Neural cell (in vitro differentiated cells): Measurements from ENCODE around the gene ZNF862. TPM values are rescaled to one million over a fixed set of nuclear protein-coding genes. Genes with fewer than 3 reads are reported as not detected.

Experiments used
- H2AFZ ChIP-seq: fragments of 200-600, 300-800 bp; sonication (generic), shearing (Covaris generic); 2 replicates; pipeline ENCODE4 v1.6.0; 2014; ENCODE audit warnings: low read depth, mild to moderate bottlenecking, antibody characterized with exemption, low read length, moderate library complexity
- H3F3A ChIP-seq: fragments of 200-600 bp; shearing (Covaris generic); 2 replicates; pipeline ENCODE4 v1.6.1; 2016; ENCODE audit warnings: mild to moderate bottlenecking, moderate library complexity, mixed read lengths, antibody characterized with exemption, low read length; ENCODE audit not compliant: insufficient read depth, poor library complexity, severe bottlenecking
- H3K27ac ChIP-seq: fragments of 200-600, 300-800 bp; sonication (generic), shearing (Covaris generic); 2 replicates; pipeline ENCODE4 v1.5.1; 2014; ENCODE audit warnings: mild to moderate bottlenecking, low read length, moderate library complexity
- H3K27me3 ChIP-seq: fragments of 300-800, 200-600 bp; sonication (generic), shearing (Covaris generic); 2 replicates; pipeline ENCODE4 v1.6.0; 2014; ENCODE audit warnings: mild to moderate bottlenecking, low read depth, low read length, moderate library complexity; ENCODE audit not compliant: insufficient read depth
- H3K36me3 ChIP-seq: fragments of 300-800, 200-600 bp; sonication (generic), shearing (Covaris generic); 2 replicates; pipeline ENCODE4 v1.5.1; 2014; ENCODE audit warnings: mild to moderate bottlenecking, antibody characterized with exemption, low read length, moderate library complexity; ENCODE audit not compliant: insufficient read depth
- H3K4me2 ChIP-seq: fragments of 300-800, 200-600 bp; sonication (generic), shearing (Covaris generic); 2 replicates; pipeline ENCODE4 v1.6.0; 2014; ENCODE audit warnings: mild to moderate bottlenecking, low read length
- H3K4me3 ChIP-seq: fragments of 300-800, 200-600 bp; sonication (generic), shearing (Covaris generic); 2 replicates; pipeline ENCODE4 v1.5.1; 2014; ENCODE audit warnings: mild to moderate bottlenecking, low read length, moderate library complexity
- H3K79me2 ChIP-seq: fragments of 200-600 bp; shearing (Covaris generic); replicated peaks from 2 replicates; pipeline ENCODE4 v1.6.0; 2014; ENCODE audit warnings: mild to moderate bottlenecking, low read length, moderate library complexity; ENCODE audit not compliant: insufficient read depth
- H3K9ac ChIP-seq: fragments of 300-800, 200-600 bp; sonication (generic), shearing (Covaris generic); 2 replicates; pipeline ENCODE4 v1.6.1; 2016; ENCODE audit warnings: mild to moderate bottlenecking, low read length, mixed read lengths
- H3K9me2 ChIP-seq: fragments of 200-600 bp; shearing (Covaris generic); 2 replicates; pipeline ENCODE4 v1.6.1; 2016; ENCODE audit warnings: mild to moderate bottlenecking, low read length, mixed read lengths; ENCODE audit not compliant: insufficient read depth
- H3K9me3 ChIP-seq: fragments of 200-600, 300-800 bp; sonication (generic), shearing (Covaris generic); 2 replicates; pipeline ENCODE4 v1.6.1; 2016; ENCODE audit warnings: mild to moderate bottlenecking, mixed run types, low read length, moderate library complexity, mixed read lengths
- H4K20me1 ChIP-seq: fragments of 200-600 bp; shearing (Covaris generic); 2 replicates; pipeline ENCODE4 v1.6.1; 2016; ENCODE audit warnings: mild to moderate bottlenecking, mixed run types; ENCODE audit not compliant: insufficient read depth
- EP300 ChIP-seq: fragments of 450-650 bp; conservative IDR thresholded peaks from 2 replicates; pipeline ENCODE4 v1.6.1; 2014; ENCODE audit warnings: antibody characterized with exemption, mild to moderate bottlenecking, moderate library complexity; ENCODE audit not compliant: poor library complexity, severe bottlenecking
- EZH2 ChIP-seq: fragments of 200-600, 300-800 bp; shearing (Covaris generic), sonication (generic); IDR thresholded peaks from 2 replicates; pipeline ENCODE4 v1.6.1; 2014; ENCODE audit warnings: antibody characterized with exemption, low read length, borderline replicate concordance, mild to moderate bottlenecking; ENCODE audit not compliant: insufficient read depth, poor library complexity, severe bottlenecking
- MXI1 ChIP-seq: fragments of 450-650 bp; conservative IDR thresholded peaks from 2 replicates; pipeline ENCODE4 v1.6.1; 2014; ENCODE audit warnings: antibody characterized with exemption, mild to moderate bottlenecking; ENCODE audit not compliant: poor library complexity, severe bottlenecking
- POLR2AphosphoS5 ChIP-seq: IDR thresholded peaks from 2 replicates; pipeline ENCODE4 v1.6.1; 2012
- RAD21 ChIP-seq: fragments of 450-650 bp; conservative IDR thresholded peaks from 2 replicates; pipeline ENCODE4 v1.6.1; 2014; ENCODE audit warnings: antibody characterized with exemption, mild to moderate bottlenecking, moderate library complexity
- REST ChIP-seq: IDR thresholded peaks from 2 replicates; pipeline ENCODE4 v1.6.1; 2012; ENCODE audit warnings: borderline replicate concordance
- SMC3 ChIP-seq: fragments of 450-650 bp; conservative IDR thresholded peaks from 2 replicates; pipeline ENCODE4 v1.6.1; 2014; ENCODE audit warnings: antibody characterized with exemption, mild to moderate bottlenecking, moderate library complexity; ENCODE audit not compliant: poor library complexity
- TAF1 ChIP-seq: IDR thresholded peaks from 2 replicates; pipeline ENCODE4 v1.6.1; 2012; ENCODE audit warnings: low read depth
- polyA plus RNA-seq: library from polyadenylated mRNA; depleted of rRNA; stranded (reverse); fragments of >200 nt; gene quantifications from 2 replicates; pipeline ENCODE4 v1.2.3, GENCODE V29; 2014
- TF ChIP-seq, protein P1 (sequence below): fragments of 450-650 bp; IDR thresholded peaks from 2 replicates; pipeline ENCODE4 v1.5.1; 2014; ENCODE audit warnings: antibody characterized with exemption, mild to moderate bottlenecking, moderate library complexity; ENCODE audit not compliant: poor library complexity, severe bottlenecking

The ZNF862 gene
- polyA plus RNA-seq, 1 donor from 2014 or later = 19.0 TPM

DNA sequence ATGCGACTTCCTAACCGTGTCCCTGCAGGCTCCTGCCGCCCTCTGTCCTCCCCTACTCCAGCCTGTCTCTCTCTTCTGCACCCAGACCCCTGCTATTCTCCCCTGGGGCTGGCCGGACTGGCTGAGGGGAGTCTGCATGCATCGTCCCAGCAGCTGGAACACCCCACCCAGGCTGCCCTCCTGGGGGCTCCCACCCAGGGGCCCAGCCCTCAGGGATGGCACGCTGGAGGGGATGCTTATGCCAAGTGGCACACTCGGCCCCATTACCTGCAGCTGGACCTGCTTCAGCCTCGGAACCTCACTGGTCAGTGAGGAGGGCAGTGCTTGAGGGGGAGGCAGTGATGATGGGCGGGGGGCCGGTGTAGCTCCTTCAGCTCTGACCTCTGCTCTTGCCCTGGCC is 43.0 kb upstream of the ZNF862 start:
- Histone ChIP-seq H3K4me2 (no peak overlapping the region), H3F3A (no peaks in the 10 kb centered on the region), H4K20me1 (no peaks in the 10 kb centered on the region), H3K4me3 (no peak overlapping the region), H3K27ac (no peak overlapping the region), H3K79me2 (no peaks in the 10 kb centered on the region), H3K36me3 (no peaks in the 10 kb centered on the region), H3K9me3 (no peaks in the 10 kb centered on the region), H3K9ac (no peak overlapping the region), H2AFZ (no peak overlapping the region), H3K27me3 (no peaks in the 10 kb centered on the region), H3K9me2 (no peaks in the 10 kb centered on the region)
- TF ChIP-seq REST = no peak
- TF ChIP-seq EZH2 = no peak
- no peak for TF ChIP-seq TAF1
- TF ChIP-seq EP300 = no peak
- TF ChIP-seq, protein P1, sequence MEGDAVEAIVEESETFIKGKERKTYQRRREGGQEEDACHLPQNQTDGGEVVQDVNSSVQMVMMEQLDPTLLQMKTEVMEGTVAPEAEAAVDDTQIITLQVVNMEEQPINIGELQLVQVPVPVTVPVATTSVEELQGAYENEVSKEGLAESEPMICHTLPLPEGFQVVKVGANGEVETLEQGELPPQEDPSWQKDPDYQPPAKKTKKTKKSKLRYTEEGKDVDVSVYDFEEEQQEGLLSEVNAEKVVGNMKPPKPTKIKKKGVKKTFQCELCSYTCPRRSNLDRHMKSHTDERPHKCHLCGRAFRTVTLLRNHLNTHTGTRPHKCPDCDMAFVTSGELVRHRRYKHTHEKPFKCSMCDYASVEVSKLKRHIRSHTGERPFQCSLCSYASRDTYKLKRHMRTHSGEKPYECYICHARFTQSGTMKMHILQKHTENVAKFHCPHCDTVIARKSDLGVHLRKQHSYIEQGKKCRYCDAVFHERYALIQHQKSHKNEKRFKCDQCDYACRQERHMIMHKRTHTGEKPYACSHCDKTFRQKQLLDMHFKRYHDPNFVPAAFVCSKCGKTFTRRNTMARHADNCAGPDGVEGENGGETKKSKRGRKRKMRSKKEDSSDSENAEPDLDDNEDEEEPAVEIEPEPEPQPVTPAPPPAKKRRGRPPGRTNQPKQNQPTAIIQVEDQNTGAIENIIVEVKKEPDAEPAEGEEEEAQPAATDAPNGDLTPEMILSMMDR = no peak
- TF ChIP-seq POLR2AphosphoS5 = no peak
- TF ChIP-seq MXI1 = no peak
- no peak for TF ChIP-seq SMC3
- no peak for TF ChIP-seq RAD21

GRCh38 chr7:149796287-149796860 is 41.8 kb upstream of the ZNF862 start:
- Histone ChIP-seq H3F3A (no peaks in the 10 kb centered on the region), H4K20me1 (no peaks in the 10 kb centered on the region), H3K27me3 (no peaks in the 10 kb centered on the region), H3K9me2 (no peaks in the 10 kb centered on the region), H3K79me2 (no peaks in the 10 kb centered on the region), H3K27ac (no peak overlapping the region), H3K9ac (no peak overlapping the region), H3K4me3 (no peak overlapping the region), H2AFZ (no peak overlapping the region), H3K4me2 (no peak overlapping the region), H3K36me3 (no peaks in the 10 kb centered on the region), H3K9me3 (no peaks in the 10 kb centered on the region)
- TF ChIP-seq, protein P1 = no peak
- TF ChIP-seq POLR2AphosphoS5 (no peak), REST (no peak), SMC3 (no peak), TAF1 (no peak)
